Measurements from ENCODE around the gene GAK. TPM values are rescaled to one million over a fixed set of nuclear protein-coding genes. Genes with fewer than 3 reads are reported as not detected.
"Not testable (repeated sequence)": the region's sequence is repeated elsewhere in the genome, so short reads cannot be mapped to it uniquely, and the experiment has no call there.

GAK gene
- polyA plus RNA-seq, 3 donors, result 52.5 to 87.8 (median 68.3) TPM

- no peak for DNase-seq (ENCODE audit: extremely low read depth in 1 of 11, low read depth in 9 of 11, low spot score in 4 of 11)
Observed at GRCh38 chr4:821631-822030, 110.5 kb downstream of the GAK start.

DNA sequence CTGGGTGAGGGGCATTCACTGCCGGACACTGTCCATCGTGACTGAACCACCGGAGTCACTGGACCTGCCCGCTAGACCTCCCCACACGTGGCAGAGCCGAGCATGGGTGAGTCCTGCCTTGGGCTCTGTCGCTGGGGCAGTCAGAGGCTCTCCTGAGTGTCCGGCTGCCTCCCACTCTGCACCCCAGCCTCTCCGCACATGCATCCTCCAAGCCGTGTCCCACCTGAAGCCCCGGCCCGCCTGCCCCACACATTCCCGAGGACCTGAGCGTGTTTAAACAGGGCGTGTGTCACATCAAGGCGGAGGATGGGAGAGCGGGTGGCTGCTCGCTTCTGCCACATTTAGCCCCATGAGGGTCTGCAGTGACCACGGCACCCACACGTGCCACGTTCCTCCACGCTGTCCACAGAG is 110.9 kb downstream of the GAK start:
- no peak for DNase-seq (ENCODE audit: extremely low read depth in 1 of 11, low read depth in 9 of 11, low spot score in 4 of 11)

GRCh38 chr4:820230-821172 is 111.6 kb downstream of the GAK start:
- DNase-seq (ENCODE audit: extremely low read depth in 1 of 11, low read depth in 9 of 11, low spot score in 4 of 11), result no peak

DNA sequence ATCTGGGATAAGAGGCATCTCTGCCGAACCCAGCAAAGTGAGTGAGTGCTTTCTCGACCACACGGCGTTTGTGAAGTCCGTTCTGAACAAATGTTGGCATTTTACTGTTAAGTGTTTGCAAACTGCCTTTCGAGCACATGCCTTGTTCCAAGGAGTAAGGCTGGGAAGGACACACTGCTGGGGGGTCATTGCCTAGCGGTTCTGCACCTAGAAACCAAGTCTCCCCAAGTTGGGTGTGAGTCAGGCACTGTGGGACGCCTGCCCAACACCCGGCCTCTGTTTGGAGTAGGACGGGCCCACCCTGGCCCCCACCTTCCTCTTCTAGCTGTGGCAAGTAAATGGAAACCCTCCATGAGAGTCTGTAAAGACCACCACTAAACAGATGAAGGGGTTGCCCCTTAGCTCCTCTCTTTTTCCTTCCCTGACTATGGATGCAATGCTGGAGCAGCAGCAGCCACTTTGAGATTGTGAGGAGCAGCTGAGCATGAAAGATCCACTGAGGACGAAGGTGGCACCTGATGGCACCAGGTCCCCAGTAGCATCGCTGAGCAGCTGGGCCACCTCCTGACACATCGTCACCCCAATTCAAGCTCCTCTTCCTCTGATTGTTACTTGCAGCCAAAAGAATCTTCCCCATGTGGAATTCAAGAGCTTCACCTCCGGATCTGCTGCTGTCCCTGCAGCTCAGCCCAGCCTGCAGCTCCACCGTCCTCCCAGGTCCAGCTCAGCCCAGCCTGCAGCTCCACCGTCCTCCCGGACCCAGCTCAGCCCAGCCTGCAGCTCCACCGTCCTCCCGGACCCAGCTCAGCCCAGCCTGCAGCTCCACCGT is 112.5 kb downstream of the GAK start:
- DNase-seq (ENCODE audit: extremely low read depth in 1 of 11, low read depth in 9 of 11, low spot score in 4 of 11), result no peak

GRCh38 chr4:818106-818921 is 113.8 kb downstream of the GAK start:
- DNase-seq (ENCODE audit: extremely low read depth in 1 of 11, low read depth in 9 of 11, low spot score in 4 of 11), result no peak

DNA sequence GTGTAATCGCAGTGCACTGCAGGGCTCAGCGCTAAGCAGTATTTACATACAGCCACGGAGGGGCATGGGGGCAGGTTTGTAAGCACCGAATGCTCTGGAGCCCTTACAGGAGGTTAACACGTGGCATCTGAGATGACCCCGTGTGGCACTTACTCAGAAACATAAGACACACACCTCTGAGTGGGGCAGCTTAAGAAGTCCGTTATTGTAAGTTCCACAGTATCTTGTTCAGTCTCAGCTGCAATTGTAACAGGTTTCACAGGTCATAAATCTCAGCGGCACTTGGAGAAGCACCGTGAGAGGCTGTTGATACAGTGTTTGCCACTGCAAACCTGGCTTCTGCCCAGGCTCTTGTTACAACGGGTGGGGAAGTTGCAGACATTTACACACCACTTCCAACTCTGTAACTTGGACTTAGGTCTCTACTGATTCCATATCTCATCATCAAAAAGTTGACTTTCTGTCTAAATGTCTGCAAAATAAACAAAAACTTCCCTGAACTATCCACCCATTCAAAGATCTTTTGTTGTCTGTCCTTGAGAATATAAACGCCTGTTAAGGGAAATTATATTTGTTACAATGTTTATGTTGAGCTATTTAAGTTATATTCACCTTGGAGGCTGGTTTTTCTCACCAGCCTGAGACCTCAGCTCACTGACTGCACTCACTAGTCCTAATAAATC is 116.5 kb downstream of the GAK start:
- DNase-seq (ENCODE audit: extremely low read depth in 1 of 11, low read depth in 9 of 11, low spot score in 4 of 11), result peak in 8 of 11 donors; percentile 41 to 73 (median 58)

- no peak for DNase-seq (ENCODE audit: extremely low read depth in 1 of 11, low read depth in 9 of 11, low spot score in 4 of 11)
Observed at GRCh38 chr4:814312-814850, 117.7 kb downstream of the GAK start.

- DNase-seq (ENCODE audit: extremely low read depth in 1 of 11, low read depth in 9 of 11, low spot score in 4 of 11), result no peak
Observed at GRCh38 chr4:813900-814299, 118.2 kb downstream of the GAK start.

DNA sequence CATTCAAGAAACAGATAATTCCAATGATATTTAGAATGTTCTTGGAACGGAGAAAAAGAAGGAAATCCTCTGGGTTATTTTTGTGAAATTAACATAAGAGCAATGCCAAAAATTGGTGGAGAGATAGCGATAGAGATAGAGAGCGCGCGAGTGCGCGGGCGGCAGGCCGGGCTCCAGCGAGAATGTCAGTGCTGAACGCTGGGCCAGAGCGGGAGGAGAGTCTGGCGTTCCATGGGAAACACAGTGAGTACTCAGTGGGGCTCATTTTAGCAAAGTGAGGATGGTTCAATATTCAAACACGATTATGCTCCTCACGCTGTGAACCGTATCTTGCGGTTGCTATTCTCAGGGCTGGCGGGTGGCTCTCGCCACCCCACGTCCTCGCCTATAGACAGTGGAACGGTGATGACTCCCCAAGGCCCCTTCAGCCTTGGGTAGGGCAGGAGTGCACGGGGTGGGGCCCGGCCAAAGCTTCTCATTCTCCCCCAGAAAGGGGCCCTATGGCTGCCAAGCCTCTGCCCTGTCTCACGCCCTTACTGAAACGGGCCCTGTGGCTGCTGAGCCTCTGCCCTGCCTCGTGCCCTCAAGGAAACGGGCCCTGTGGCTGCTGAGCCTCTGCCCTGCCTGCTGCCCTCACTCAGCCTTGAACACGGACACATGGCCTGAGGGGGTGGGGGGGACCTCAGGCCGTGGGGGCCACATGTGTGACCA is 123.1 kb downstream of the GAK start:
- no peak for DNase-seq (ENCODE audit: extremely low read depth in 1 of 11, low read depth in 9 of 11, low spot score in 4 of 11)

GRCh38 chr4:807792-808191 is 124.3 kb downstream of the GAK start:
- DNase-seq (ENCODE audit: extremely low read depth in 1 of 11, low read depth in 9 of 11, low spot score in 4 of 11), result no peak

GRCh38 chr4:806979-807378 is 125.1 kb downstream of the GAK start:
- not testable (repeated sequence) for DNase-seq (ENCODE audit: extremely low read depth in 1 of 11, low read depth in 9 of 11, low spot score in 4 of 11)

DNA sequence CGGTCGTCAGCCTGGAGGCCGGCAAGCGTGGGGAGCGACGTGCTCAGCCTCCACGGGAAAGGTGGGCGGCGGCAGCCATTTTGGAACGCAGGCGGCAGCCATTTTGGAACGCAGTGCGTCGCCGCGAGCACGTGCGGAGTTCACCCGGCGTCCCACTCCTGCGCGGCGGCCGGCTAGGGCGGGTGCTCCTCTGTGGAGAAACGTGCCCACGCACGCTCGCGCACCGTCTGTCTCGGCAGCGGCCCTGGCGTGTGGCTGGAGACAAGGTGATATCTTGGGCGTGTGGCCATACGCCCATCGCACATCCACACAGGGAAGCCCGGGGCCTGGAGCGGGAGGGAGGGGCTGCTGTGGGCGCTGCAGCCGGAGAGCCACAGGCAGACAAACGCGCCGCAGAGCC is 127.3 kb downstream of the GAK start:
- DNase-seq (ENCODE audit: extremely low read depth in 1 of 11, low read depth in 9 of 11, low spot score in 4 of 11), result no peak

GRCh38 chr4:803884-804283 is 128.2 kb downstream of the GAK start:
- DNase-seq (ENCODE audit: extremely low read depth in 1 of 11, low read depth in 9 of 11, low spot score in 4 of 11), result no peak

GRCh38 chr4:801436-802124 is 130.5 kb downstream of the GAK start:
- no peak for DNase-seq (ENCODE audit: extremely low read depth in 1 of 11, low read depth in 9 of 11, low spot score in 4 of 11)

Data from renal cortex interstitium (tissue), 11 donors.